HG03520 (cell line): Measurements from ENCODE around the gene GRM3.
A peak's percentile ranks its signal among the peaks of the same experiment; 100 is the strongest.

Source experiments
- ATAC-seq: cut with Tn5 transposase; IDR thresholded peaks from one replicate; pipeline ENCODE4 v1.9.1; 2021; ENCODE audit warnings: mild to moderate bottlenecking, moderate library complexity; ENCODE audit not compliant: unreplicated experiment

Gene GRM3

DNA sequence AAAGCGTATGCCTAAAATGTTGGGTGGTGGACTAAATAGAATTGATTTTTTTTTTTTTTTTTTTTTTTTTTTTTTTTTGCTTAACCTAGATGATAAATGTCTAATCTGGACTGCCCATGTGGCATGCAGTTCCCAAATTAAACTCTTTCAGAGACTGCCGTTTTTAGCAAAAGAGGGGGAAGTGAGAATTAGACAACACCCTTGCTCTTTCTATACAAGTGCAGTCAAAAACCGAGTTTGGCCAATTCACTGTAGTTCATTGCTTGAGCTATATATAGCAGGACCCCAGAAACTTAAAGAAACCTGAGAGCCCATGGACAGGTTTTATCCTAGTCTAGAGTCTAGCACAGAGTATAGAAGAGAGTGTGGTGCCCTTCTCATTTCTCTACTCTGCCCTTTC, 141.9 kb downstream of the GRM3 start:
- ATAC-seq, result peak; percentile 74

DNA sequence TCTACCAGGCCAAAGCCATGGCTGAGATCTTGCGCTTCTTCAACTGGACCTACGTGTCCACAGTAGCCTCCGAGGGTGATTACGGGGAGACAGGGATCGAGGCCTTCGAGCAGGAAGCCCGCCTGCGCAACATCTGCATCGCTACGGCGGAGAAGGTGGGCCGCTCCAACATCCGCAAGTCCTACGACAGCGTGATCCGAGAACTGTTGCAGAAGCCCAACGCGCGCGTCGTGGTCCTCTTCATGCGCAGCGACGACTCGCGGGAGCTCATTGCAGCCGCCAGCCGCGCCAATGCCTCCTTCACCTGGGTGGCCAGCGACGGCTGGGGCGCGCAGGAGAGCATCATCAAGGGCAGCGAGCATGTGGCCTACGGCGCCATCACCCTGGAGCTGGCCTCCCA, 142.7 kb downstream of the GRM3 start:
- ATAC-seq, result no peak

DNA sequence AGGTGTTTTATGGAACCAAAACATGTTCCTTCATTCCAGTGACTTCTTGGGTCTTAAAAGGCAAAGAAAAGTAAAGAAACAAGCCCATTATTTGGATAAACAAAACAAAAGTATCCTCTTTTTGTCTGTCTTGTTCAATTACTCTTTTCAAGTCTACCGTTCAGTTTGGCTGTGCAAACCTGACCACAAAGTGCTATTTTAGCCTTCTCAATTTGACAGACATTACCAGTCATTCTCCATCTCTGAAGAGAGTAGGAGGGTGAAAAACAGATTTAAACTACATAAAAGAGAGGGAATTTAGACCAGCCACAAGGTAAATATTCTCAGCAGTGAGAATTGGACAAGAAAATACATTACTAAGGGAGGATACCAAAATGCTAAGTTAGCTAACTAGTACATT, 145.2 kb downstream of the GRM3 start:
- ATAC-seq, result peak; percentile 52

DNA sequence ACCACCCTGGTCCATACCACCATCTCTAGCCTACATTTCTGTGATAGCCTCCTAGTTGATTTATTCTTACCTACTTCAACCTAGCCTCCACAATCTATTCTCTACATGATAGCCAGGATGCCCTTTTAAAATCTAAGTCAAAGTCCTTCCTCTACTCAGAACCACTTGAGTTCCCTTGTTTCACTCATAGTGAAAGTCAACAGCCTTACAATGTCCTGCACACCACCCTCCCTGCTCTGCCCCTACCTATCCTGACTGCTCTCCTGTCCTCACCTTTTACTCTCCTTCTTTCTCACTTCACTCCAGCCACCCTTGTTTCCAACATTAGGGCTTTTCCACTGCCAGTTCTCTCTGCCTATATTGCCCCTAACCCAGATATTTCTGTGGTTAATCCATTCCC, 146.7 kb downstream of the GRM3 start:
- ATAC-seq, result peak; percentile 56

GRCh38 chr7:86792260-86792659, 148.6 kb downstream of the GRM3 start:
- no peak for ATAC-seq

GRCh38 chr7:86793136-86793535, 149.4 kb downstream of the GRM3 start:
- no peak for ATAC-seq

- ATAC-seq, result no peak
Observed at GRCh38 chr7:86814661-86815379, 171.1 kb downstream of the GRM3 start.

DNA sequence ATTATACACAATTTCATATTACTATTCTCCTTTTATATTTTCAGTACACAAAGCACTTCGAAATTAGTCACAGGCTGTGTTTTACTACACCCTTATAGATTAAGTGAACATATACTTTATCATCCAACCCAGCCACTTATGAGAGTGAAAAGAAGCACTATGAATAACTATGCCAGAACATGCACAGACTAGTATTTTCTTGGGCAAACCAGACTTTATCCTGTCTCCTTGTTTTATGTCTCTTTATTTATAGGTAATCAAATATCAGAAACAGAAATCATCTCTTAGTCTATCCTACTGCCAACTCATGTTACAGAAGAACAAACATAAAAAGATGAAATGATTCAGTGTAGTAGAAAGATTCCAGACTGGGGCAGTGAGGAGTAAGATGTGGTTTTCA, 171.8 kb downstream of the GRM3 start:
- no peak for ATAC-seq

GRCh38 chr7:86818903-86819302, 175.2 kb downstream of the GRM3 start:
- ATAC-seq, result no peak

DNA sequence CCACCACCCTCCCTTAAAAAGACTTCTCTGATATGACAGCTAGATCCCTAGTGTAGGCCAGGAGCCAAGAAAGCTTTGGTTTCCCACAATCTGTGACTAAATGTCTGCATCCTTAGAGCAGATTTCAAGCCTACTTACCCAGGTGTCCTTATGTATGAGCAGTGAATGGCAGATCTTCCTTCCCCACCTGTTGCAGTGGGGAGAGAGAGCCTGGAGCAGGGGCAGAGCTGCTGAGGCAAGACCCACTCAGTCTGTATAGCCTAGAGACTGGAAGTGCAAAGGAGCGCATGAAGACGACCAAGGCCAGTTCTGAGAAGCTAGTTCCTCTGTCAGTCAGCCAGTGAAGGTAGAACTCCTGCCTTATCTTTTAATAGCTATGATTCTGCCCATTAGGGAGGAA, 180.1 kb downstream of the GRM3 start:
- ATAC-seq, result no peak

DNA sequence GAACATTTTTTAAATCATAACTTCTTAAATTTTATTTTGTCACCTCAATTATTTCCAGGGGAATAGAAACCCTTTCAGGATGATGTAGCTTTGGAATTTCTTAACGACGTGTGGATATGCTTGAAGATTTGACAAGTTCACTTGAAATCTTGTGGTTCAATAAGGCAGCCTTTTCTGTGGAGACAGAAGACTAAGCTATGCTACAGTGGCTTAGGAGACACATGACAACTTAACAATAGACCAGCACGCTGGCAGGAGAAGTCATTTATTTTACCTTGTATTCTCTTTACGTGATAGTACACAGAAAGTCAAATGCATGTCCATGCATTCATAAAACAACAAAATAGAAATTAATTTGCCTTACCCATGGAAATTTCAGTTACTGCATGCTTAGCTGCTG, 181.6 kb downstream of the GRM3 start:
- ATAC-seq, result no peak

DNA sequence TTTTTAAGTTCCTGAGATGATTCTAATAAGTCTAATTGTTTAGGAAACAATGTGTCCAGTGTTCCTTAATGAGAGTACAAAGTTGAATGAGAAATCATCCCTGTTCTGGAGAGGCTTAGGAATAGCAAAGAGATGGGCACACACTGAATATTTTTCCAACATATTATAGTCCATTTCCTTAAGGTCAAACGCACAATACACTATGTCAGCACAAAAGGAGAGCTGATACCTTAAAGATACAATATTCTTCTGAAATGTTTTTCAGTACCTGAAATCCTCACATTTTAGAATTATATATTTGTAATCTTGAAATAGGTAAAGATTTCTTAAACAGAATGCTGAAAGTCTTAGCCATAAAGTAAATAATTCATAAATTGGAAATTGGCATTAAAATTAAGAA, 183.2 kb downstream of the GRM3 start:
- ATAC-seq, result no peak

GRCh38 chr7:86833360-86833759, 189.7 kb downstream of the GRM3 start:
- ATAC-seq, result no peak

GRCh38 chr7:86837235-86837634, 193.5 kb downstream of the GRM3 start:
- no peak for ATAC-seq

GRCh38 chr7:86844608-86845007, 200.9 kb downstream of the GRM3 start:
- ATAC-seq, result peak; percentile 77

DNA sequence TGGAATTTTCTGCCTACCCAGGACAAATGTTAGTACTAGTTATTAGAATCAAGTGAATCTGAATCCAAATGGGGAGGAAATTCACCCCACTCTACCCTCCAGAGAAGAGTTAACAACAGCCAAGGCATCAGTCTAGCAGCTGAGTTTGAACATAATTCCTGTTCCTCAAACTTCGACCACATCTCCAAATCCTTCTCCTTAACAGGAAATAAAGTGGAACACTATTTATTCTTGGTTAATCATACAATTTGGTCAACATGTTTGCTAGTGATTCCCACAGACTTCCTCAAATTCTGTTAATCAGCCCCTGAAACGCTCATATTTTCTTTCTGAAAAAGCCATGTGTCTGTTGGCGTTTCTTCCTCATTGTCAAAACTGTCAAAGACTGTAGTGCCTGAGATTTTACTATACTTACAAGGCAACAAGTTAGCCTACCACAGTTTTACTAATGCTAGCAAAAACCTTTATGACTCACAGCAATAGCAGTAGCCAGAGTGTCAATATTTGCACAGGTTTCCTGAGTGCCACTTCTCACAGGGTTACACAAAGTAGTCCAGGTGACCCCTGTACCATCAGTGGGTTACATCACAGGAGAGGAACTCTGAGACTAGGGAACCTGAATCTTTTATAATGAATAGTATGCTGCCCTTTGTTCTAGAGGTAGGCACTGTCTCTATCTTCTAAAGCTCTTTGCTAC, 202.9 kb downstream of the GRM3 start:
- no peak for ATAC-seq

DNA sequence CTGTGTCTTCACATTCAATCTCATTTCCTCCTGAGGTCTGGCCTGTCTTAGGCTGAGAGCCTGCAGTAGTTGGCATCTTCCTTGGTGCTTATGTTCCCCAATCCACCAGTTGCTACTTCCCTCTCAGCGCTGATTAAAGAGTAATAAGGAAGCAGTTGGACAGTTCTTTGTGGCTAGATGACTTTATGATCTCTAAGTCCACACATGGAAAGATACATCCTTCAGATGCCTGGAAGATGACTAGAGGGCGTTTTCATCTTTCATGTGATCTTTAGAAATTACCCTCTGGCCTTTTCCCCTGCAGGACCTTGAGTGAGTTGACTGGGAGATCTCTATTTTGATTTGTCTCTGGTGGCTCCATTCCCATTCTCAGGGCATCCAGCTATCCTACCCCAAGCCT, 204.5 kb downstream of the GRM3 start:
- ATAC-seq, result no peak

GRCh38 chr7:86851566-86851965, 207.9 kb downstream of the GRM3 start:
- ATAC-seq, result no peak

DNA sequence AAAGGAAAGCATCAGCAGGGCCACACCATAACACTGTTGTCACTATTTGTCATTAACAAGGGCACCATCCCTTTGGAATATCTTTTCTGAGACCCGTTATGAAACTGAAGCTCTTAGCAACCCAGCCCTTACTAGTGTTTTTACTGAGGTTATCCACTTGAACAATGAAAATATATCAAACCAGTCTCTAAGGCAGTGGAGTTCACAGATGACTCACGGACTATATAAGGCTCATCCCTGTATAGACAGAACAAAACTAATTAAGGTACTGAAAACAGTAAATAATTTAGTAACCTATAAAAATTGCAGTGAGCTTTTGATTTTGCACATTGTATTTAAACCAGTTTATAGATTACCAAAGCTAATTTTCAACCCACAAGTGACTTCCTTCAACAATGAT, 219.7 kb downstream of the GRM3 start:
- peak; percentile 80 for ATAC-seq

GRCh38 chr7:86867163-86867762, 223.6 kb downstream of the GRM3 start:
- ATAC-seq, result no peak

DNA sequence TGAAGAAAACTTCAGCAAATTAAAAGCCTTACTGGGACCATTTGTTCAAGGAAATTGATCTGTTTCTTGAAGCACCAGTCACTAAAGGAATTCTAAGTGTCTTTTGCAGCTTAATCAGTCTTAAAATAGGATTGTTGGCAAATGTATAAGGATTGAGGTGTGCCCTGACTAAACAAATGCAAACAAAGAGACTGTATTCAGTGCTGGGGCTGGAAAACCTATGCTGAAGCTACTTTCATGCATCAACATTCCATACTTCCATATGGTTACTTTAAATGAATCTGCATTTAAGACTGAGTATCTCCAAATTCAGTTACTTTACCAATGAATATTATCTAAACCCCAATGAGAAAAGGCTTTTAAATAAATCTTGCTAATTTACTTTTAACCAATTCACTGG, 232.4 kb downstream of the GRM3 start:
- ATAC-seq, result no peak

GRCh38 chr7:86884152-86884551, 240.4 kb downstream of the GRM3 start:
- no peak for ATAC-seq
